Measurements from ENCODE around the gene PDZRN4. TPM values are rescaled to one million over a fixed set of nuclear protein-coding genes. Genes with fewer than 3 reads are reported as not detected.

PDZRN4 gene
- total and polyA plus RNA-seq, 8 donors: 0.11 to 0.76 (median 0.34) TPM

DNA sequence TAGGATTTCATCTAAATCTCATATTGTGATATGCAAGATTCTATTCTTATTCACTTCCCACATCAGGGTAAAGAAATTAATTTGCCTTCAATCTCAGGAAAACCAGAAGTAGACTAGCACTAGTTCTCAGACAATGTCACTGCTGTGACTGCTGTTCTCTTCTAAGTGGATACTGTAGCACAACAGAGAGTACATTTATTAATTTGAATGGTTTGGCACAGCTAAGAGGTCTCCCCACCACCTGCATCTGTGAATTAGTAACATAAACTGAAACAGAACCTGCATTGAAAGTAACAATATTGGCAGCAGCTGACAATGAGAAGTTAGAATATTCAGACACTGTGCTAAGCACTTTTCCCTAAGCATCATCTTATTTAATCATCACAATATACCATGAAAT is 253.1 kb downstream of the PDZRN4 start:
- Histone ChIP-seq H3K9me3 (no peaks in the 10 kb centered on the region), H3K4me3 (no peak overlapping the region)
- intact Hi-C loops (cut with DNase I): no loop called here

DNA sequence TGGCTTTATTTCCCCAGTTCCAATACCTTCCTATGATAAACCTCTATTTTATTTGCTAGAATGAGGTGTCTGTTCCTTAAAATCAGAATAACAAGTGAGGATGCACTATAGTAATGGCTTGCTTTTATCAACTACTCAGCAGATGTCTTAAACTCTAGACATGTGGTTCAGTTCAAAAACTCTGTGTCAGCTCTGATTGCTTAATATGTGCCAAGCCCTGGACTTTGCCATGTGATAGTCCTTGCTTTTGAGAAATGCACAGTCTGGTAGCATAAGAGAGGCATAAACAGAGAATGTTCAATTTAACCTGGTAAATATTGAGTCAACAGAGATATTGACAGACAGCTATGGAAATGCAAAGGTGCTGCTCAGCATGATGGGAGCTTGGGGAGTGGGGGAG is 254.8 kb downstream of the PDZRN4 start:
- intact Hi-C loops (cut with DNase I): no loop called here
- Histone ChIP-seq H3K36me3 (no peaks in the 10 kb centered on the region), H3K4me3 (no peak overlapping the region), H3K9me3 (no peaks in the 10 kb centered on the region), H3K27ac (no peak overlapping the region), H3K27me3 (no peaks in the 10 kb centered on the region), H3K4me1 (no peaks in the 10 kb centered on the region)
- TF ChIP-seq, protein P1, sequence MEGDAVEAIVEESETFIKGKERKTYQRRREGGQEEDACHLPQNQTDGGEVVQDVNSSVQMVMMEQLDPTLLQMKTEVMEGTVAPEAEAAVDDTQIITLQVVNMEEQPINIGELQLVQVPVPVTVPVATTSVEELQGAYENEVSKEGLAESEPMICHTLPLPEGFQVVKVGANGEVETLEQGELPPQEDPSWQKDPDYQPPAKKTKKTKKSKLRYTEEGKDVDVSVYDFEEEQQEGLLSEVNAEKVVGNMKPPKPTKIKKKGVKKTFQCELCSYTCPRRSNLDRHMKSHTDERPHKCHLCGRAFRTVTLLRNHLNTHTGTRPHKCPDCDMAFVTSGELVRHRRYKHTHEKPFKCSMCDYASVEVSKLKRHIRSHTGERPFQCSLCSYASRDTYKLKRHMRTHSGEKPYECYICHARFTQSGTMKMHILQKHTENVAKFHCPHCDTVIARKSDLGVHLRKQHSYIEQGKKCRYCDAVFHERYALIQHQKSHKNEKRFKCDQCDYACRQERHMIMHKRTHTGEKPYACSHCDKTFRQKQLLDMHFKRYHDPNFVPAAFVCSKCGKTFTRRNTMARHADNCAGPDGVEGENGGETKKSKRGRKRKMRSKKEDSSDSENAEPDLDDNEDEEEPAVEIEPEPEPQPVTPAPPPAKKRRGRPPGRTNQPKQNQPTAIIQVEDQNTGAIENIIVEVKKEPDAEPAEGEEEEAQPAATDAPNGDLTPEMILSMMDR (IDR thresholded peaks at IDR 0.05): no peak
- DNase-seq: no peak
- ATAC-seq: no peak

More for the DNA sequence above, 253.1 kb downstream of the PDZRN4 start:
- ATAC-seq (no peak), DNase-seq (no peak)
- Histone ChIP-seq H3K4me1 (no peaks in the 10 kb centered on the region), H3K36me3 (no peaks in the 10 kb centered on the region), H3K27me3 (no peaks in the 10 kb centered on the region), H3K27ac (no peak overlapping the region)
- TF ChIP-seq, protein P1 (IDR thresholded peaks at IDR 0.05): no peak

DNA sequence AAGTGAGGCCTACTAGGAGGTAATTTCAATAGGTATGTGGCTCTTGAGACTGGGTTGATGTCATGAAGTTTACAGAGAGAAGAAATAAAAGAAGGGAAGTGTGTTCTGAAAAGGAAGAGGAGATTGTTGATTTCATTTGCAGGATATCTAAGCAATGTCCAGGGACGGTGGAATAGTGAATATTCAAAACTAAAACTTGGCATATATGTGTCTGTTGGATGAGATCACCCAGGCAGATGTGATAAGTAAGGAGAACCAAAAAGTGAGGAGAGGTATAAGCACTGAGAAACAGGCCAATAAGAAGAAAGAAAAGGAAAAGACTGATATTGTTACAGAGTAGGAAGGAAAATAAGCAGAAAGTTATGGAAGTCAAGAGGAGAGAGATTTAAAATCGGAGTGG is 255.6 kb downstream of the PDZRN4 start:
- ATAC-seq (no peak), DNase-seq (no peak)
- Histone ChIP-seq H3K27me3 (no peaks in the 10 kb centered on the region), H3K4me1 (no peaks in the 10 kb centered on the region), H3K4me3 (no peak overlapping the region), H3K36me3 (no peaks in the 10 kb centered on the region), H3K27ac (no peak overlapping the region), H3K9me3 (no peaks in the 10 kb centered on the region)
- intact Hi-C loops (cut with DNase I): no loop called here
- TF ChIP-seq, protein P1 (IDR thresholded peaks at IDR 0.05): no peak

DNA sequence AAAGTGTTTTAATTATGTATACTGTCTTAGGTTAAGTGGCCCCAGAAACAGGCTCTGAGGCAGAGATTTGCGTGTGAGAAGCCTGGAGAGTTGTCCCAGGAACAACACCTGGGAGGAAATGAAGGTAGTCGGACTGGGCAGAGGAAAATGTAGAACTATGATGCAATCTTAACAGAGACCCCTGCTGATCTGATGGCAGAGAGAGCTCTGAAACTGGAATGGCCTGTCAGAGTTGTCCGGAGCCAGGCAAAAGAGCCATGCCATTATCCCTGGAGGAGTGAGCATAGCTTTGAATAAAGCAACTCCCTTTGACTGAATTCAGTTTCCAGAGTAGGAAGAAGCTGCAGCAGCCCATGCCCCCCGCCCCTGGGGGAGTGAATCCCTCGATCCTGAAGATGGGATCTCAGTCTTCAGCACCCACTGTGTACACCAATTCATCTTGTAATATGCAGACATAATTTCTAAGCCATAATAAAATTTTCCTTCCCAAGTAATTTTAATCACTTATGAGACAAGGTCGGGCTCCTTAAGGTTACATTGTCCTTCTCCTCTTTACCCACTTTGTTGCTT is 264.8 kb downstream of the PDZRN4 start:
- intact Hi-C loops (cut with DNase I): no loop called here
- H3K27me3 ChIP-seq: no peaks in the 10 kb centered on the region
- no peaks in the 10 kb centered on the region for H3K9me3 ChIP-seq
- no peaks in the 10 kb centered on the region for H3K36me3 ChIP-seq
- H3K4me3 ChIP-seq: no peak overlapping the region
- no peak overlapping the region for H3K27ac ChIP-seq
- no peak for ATAC-seq
- DNase-seq: no peak
- no peaks in the 10 kb centered on the region for H3K4me1 ChIP-seq
- TF ChIP-seq, protein P1 (IDR thresholded peaks at IDR 0.05): no peak

DNA sequence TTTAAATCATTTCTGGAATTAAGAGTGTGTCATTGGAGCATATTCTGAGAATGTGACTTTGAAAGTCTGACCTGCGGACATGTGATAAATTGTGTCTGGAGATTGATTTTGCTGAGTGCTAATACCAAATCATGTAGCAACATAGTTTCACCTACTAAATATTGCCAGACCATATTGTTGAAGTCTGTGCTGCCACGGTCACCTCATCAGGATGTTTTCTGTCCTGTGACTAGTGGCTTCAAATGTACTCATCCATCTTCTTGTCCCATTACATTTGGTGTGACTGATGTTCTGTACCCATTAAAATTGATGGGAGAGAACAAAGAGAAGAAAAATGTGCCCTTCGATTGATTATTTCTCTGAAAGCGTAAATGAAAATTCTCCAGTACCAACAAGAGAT is 265.3 kb downstream of the PDZRN4 start:
- no peaks in the 10 kb centered on the region for H3K36me3 ChIP-seq
- H3K9me3 ChIP-seq: no peaks in the 10 kb centered on the region
- H3K4me3 ChIP-seq: no peak overlapping the region
- TF ChIP-seq, protein P1 (IDR thresholded peaks at IDR 0.05): no peak
- H3K27ac ChIP-seq: no peak overlapping the region
- H3K4me1 ChIP-seq: no peaks in the 10 kb centered on the region
- intact Hi-C loops (cut with DNase I): no loop called here
- H3K27me3 ChIP-seq: no peaks in the 10 kb centered on the region
- DNase-seq: no peak
- no peak for ATAC-seq

All from left lung (tissue), 10 donors.